ENCODE measurements around the gene DAGLB. TPM values are rescaled to one million over a fixed set of nuclear protein-coding genes. Genes with fewer than 3 reads are reported as not detected.

DAGLB gene
- total and polyA plus RNA-seq, 2 of the 8 experiments (the other 6 are each of a cell fraction or from before 2014, with no cell fraction given), result 27.0 to 39.6 TPM

GRCh38 chr7:6385110-6385781, 62.5 kb downstream of the DAGLB start (continued):
- TF ChIP-seq RXRA (IDR thresholded peaks at IDR 0.05; ENCODE audit: insufficient read depth, low read depth, low read length) (no peak), POU5F1 (IDR thresholded peaks at IDR 0.05; ENCODE audit: low read depth, low read length) (no peak)
